ENCODE data around the gene CFAP157.
A peak's percentile ranks its signal among the peaks of the same experiment; 100 is the strongest.

The CFAP157 gene

GRCh38 chr9:127693697-127694096 is 13.1 kb upstream of the CFAP157 start:
- no peak for DNase-seq

DNA sequence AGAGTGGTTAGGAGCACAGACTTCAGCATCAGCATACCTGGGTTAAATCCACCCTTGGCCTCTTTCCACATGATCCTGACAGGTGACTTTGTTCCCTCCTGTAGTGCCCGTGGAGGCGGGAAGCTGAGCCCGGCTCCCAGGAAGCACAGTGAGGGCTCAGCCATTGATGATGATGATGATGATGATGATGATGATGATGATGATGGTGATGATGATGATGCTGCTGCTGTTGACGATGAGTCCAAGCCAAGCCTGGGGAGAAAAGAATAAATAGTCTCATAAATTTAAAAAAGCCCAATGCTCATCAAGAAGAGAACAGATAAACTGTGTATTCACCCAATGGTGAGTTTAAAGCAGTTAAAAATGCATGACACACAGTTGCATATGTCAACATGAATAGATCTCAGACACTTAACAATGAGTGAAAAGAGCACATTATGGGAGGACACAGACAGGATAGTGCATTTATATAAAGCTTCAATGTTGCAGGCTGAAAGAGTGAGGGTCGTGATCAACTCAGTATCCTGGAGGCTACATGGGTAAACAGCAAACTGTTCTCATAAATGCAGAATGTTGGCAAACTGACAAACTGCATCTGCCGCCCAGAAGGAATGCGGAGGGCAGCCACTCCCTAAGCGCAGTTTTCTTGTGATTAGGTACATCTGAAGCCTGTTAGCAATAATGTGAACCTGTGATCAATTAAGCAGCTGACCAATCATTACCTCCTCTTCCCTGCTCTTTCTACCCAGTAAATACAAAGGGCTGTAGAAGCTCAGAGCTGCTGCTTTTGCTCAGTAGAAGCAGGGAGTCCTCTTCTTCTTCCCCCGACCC is 11.7 kb upstream of the CFAP157 start:
- DNase-seq: no peak

DNA sequence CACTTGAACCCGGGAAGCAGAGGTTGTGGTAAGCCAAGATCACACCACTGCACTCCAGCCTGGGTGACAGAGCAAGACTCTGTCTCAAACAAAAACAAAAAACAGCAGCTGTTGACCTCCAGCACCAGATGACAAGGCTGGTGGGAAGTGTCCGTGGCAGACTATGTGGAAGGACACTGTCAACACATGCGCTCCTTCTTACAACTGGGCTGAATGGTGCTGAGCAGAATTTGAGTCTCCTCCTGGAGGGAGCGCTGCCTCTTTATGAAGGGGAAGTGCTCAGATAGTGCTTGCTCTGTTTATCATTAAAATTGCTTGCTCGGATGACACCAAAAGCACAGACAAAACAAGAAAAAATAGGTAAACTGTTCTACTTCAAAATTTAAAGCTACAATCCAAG is 9.2 kb upstream of the CFAP157 start:
- no peak for DNase-seq

- DNase-seq: no peak
Observed at GRCh38 chr9:127698386-127698785, 8.4 kb upstream of the CFAP157 start.

DNA sequence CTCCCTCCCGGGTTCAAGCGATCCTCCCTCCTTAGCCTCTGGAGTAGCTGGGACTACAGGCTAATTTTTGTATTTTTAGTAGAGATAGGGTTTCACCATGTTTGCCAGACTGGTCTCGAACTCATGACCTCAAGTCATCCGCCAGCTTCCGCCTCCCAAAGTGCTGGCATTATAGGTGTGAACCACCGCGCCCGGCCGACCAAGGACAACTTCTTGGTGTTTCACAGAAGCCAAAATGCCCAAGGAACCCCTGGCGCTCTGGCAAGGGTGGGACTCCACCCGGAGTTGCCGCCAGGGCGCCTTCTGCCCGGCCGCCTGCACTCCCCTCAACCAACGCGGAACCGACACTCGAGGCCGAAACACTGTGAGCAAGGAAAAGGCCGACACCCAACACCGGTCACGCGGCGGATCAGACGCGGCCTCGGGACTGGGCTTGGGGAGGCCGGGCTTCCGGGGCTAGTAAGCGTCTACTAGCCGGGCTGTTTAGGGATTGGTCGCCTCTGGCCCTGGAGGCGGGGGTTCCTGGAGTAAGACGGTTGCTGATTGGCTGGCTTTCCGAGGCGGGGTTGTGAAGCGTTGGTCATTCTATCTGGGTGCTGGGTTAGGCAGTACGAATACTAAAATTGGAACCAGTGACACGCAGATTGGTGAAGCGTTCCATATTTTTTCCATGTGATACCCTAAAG is 7.7 kb upstream of the CFAP157 start:
- peak; percentile 74 for DNase-seq

- DNase-seq: no peak
Observed at GRCh38 chr9:127700140-127700539, 6.6 kb upstream of the CFAP157 start.

DNA sequence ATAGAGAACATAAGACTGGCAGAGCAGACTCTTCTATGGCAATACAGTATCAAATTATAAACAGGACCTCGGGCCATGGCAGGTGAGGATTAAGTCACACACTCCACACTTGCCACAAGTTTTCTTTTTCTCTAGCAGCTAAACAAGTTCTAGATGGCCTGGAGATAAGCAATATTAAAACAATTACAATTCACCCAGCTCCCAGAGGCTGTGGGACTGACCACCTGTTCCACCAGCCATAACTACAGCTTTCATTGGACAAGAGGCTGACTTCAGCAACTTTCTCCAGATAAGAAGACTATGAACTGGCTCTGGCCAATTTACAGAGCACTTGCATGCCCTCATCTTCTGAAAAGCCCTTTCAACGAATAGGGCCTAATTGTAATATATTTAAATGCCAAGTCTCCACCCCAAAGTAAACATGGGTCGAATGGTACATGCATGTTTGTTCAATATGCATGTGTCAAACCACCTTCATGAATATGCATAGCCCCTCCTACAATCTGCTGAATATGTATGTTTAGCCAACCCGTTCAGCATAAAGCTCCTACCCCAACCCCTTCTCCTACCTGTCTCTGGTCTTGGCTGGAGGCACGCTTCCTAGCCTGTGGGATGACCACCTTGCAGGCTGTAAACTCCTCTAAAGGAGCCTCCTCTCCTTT is 6.1 kb upstream of the CFAP157 start:
- DNase-seq: no peak

- no peak for DNase-seq
Observed at GRCh38 chr9:127703289-127703946, 3.4 kb upstream of the CFAP157 start.

DNA sequence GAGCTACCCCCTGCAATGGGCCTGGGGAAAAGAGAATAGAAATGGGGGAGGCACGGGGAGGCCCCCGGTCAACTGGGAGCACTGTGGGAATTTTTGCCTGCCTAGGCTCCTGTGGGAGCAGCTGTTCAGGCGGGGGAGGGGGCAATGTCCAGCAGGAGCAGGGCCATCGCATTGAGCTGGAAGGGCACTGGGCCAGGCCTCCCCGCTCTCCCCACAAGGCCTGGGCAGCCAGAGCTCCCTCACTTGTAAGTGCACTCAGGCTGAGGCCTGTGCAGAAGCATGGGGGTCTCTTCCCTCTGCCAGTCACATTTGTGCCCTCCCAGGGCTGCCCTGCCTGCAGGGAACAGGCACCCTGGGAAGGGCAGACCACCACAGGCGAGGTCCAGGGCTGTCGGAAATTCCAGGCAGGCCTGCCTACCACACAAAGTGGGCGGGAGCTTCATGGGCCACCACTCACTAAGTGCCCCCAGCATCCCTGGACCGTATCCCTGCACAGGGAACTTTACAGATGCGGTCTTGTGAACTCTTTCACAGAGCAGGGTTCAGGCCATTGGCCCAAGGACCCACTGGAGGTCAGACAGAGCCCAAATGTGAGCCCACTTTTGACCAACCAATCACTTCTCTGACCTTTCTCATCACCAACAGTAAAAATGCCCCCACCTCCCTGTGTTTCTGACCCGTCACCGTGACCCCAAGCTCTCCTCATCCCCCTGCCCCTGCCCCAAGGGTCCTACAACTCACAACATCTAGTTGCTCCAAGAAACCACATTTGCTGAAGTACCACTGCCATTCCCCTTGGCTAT is 1.0 kb upstream of the CFAP157 start:
- no peak for DNase-seq

DNA sequence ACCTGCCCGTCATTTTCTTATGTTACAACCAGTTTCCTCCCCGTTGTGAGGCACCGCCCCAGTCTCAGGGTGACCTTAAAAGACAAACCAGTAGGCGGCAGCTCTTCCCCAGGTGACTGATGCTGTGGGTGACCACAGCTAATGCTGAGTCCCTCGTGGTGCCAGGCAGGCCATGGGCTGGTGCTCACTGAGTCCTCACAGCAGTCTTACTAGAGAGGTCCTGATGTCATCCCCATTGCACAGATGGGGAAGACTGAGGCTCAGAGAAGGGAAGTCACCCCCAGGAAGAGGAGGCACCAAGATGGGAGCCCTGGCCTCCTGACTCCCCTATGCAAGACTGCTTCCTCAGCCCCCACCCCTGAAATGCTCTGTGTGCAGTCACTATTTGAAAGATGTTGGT is 978 bp downstream of the CFAP157 start:
- peak; percentile 39 for DNase-seq

- no peak for DNase-seq
Observed at GRCh38 chr9:127708952-127709587, 2.3 kb downstream of the CFAP157 start.

DNA sequence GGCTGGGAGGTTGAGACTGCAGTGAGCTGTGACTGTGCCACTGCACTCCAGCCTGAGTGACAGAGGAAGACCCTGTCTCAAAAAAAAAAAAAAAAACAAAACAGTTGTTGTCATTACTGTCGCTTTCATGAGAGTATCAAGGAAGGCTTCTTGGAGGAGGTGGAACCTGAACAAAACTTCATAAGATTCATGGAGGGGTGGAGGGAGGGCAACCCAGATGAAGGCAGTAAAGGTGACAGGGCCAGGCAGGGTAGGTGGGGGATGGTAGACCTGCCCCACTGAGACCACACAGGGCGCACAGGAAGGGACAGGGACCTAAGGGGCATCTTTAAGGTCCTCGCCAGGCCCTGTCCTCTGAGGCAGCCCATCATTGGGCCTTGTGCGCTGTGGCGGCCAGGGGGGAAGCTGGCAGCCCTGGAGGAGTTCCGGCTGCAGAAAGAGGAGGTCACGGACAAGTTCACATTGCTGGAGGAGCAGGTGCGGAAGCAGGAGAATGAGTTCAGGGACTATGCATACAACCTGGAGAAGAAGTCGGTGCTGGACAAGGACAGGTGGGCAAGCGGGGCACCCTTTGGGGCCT is 3.5 kb downstream of the CFAP157 start:
- no peak for DNase-seq

DNA sequence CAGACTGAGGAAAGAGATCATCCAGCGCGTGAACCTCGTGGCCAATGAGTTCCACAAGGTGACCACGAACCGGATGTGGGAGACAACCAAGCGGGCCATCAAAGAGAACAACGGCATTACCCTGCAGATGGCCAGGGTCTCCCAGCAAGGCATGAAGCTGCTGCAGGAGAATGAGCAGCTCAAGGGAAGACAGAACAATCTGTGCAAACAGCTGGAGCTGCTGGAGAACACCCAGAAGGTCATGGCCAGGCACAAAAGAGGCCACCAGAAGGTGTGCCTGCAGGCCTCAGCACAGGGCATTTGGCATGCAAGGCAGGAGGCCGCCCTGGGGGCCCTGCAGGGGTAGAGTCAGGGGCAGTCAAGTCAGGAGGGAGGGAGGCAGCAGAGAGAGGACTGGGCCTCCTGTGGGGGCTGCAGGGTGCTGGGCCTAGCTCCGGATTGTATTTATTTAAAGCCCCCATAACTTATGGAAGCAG is 4.5 kb downstream of the CFAP157 start:
- no peak for DNase-seq

GRCh38 chr9:127711831-127712274 is 5.1 kb downstream of the CFAP157 start:
- DNase-seq: no peak

DNA sequence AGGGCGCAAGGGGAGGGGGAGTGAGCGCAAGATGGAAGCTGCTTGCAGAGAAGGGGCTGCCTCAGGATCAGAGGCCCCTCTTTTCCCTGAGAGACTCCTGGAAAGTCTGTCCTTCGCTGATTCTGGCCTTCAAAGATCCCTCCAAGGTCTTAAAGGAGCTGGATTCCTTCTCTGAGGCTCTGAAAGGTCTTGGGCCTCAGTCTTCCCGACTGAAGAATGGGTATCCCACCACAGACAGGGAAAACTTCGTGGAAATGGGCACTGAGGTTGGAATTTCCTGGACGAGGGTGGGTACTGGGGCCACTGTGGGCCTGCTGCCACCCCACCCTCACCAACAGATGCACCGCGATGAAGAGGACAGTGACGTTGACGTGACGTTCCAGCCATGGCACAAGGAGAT is 5.6 kb downstream of the CFAP157 start:
- DNase-seq: no peak

DNA sequence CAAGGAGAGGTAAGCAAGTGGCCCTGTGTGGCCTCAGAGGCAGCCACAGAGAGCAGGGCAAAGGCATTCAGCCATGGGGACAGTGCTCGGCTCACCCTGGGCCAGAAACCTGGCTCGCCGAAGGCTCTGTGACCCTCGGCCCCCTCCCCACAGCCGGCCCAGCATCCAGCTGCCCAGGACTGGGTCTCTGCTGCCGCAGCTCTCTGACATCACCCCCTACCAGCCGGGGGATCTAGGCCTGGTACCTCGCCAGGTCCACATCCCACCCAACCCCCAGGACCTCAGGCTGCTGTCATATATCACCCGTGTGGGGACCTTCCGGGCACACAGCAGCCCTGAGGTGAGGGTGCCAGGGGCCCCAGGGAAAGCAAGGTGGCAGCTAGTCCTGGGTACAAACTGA is 6.1 kb downstream of the CFAP157 start:
- no peak for DNase-seq

- DNase-seq: no peak
Observed at GRCh38 chr9:127714020-127714750, 7.4 kb downstream of the CFAP157 start.

- no peak for DNase-seq
Observed at GRCh38 chr9:127714951-127715469, 8.2 kb downstream of the CFAP157 start.

GRCh38 chr9:127715470-127716337 is 8.9 kb downstream of the CFAP157 start, which contains the start of the genes PTRH1 and TTC16:
PTRH1 (minus strand) TSS chr9:127715663; CDS start chr9:127715639, 24 bp downstream.
TTC16 (plus strand) TSS chr9:127716079; CDS start chr9:127716146, 67 bp downstream.
- peak; percentile 94 for DNase-seq

All from activated effector memory CD4-positive, alpha-beta T cell treated with Interleukin-2 at 50 U/mL for 16 hours (primary cell).